RWPE1 (cell line): Measurements from ENCODE around the gene CNTNAP3B.
"Not testable (repeated sequence)": the region's sequence is repeated elsewhere in the genome, so short reads cannot be mapped to it uniquely, and the experiment has no call there.

Experiments used
- CTCF ChIA-PET: fragments of 350-600 bp; sonication (Branson Sonifier 250); formaldehyde crosslinking; extraction: SDS; loops from one replicate; lab custom pipeline; 2021; lab: Yijun Ruan, JAX
- POLR2A ChIA-PET: fragments of 400-600 bp; formaldehyde crosslinking; extraction: SDS; loops from one replicate; lab custom pipeline; 2020; ENCODE audit warnings: antibody characterized with exemption; ENCODE audit not compliant: low non-redundant PET; lab: Yijun Ruan, JAX
- DNase-seq: peaks from one replicate; pipeline ENCODE4 v3.0.0; 2012; ENCODE audit warnings: low spot score
- H3K27ac ChIP-seq: fragments of 450-650 bp; 2 replicates; pipeline ENCODE4 v1.5.1; 2017

CNTNAP3B gene

GRCh38 chr9:42044422-42045010, 84.7 kb downstream of the CNTNAP3B start:
- CTCF ChIA-PET, H3K27ac ChIP-seq, POLR2A ChIA-PET, DNase-seq: not testable (repeated sequence)

GRCh38 chr9:42033541-42033940, 95.7 kb downstream of the CNTNAP3B start:
- CTCF ChIA-PET, H3K27ac ChIP-seq, POLR2A ChIA-PET, DNase-seq: not testable (repeated sequence)

GRCh38 chr9:42020639-42021038, 108.6 kb downstream of the CNTNAP3B start:
- POLR2A ChIA-PET, CTCF ChIA-PET, H3K27ac ChIP-seq, DNase-seq: not testable (repeated sequence)

DNA sequence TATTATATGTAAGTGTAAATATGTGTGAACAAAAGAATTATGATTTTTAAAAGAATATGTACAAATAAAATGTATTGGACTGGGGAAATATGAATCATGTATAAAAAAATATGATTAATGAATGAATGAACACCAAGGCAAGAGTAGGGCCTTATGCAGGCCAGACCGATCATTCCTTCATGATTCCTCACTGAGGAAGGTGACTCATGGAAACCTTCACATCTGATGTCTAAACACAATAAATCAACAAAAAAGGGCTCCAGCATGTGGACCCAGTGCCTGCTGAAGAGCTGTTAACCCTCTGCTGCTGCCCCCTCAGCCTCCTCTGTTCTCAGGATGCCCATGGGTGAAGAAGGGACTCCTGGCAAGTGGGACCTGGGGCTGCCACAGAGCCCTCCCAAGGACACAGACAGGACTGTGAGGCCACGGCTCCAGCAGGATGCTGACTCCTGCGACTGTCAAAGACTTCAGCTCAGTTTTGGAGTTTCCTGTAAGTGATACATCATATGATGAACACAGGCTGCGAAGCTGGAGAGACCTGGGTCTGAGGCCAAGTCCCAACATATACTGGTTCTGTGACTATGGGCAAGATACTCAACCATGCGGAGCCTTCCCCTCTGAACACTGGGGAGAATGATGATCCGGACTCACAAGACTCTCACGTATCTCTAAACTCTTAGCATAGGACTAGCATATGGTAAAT, 110.9 kb downstream of the CNTNAP3B start:
- DNase-seq, CTCF ChIA-PET, POLR2A ChIA-PET, H3K27ac ChIP-seq: not testable (repeated sequence)

DNA sequence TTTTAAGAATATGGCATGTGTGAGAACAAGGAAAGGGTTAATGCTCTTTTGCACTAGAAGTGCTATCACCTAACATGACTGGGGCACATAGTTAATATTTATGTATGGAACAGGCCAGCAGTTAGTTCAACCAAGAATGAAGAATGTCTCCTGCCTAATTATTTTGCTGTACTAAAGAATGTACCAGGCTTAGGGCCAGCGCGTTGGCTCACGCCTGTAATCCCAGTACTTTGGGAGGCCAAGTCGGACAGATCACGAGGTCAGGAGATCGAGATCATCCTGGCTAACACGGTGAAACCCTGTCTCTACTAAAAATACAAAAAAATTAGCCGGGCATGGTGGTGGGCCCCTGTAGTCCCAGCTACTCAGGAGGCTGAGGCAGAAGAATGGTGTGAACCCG, 114.9 kb downstream of the CNTNAP3B start:
- CTCF ChIA-PET, DNase-seq, H3K27ac ChIP-seq, POLR2A ChIA-PET: not testable (repeated sequence)

DNA sequence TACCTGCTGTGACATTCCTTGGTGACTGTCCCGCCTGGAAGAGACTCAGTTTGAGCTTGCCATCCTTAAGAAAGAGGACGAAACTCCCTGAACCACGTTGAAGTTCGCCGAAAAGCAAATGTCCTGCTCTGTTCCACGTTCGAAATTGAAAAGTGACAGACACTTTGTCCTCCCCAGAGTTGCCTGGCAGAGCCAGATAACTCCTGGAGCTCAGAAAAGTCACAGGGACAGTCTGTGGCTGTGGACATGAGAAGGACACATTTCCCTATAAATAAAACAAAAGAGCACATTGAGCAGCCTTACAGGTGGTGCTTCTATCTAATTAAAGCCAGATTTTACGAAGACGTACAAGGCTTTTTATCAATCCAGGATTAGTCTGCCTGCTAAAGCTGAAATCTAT, 137.6 kb downstream of the CNTNAP3B start:
- CTCF ChIA-PET, DNase-seq, POLR2A ChIA-PET, H3K27ac ChIP-seq: not testable (repeated sequence)

- CTCF ChIA-PET, DNase-seq, H3K27ac ChIP-seq, POLR2A ChIA-PET: not testable (repeated sequence)
These were observed 149.0 kb downstream of the CNTNAP3B start for GRCh38 chr9:41980271-41980670.

GRCh38 chr9:41977965-41978600, 151.1 kb downstream of the CNTNAP3B start:
- CTCF ChIA-PET, H3K27ac ChIP-seq, DNase-seq, POLR2A ChIA-PET: not testable (repeated sequence)

- H3K27ac ChIP-seq, CTCF ChIA-PET, DNase-seq, POLR2A ChIA-PET: not testable (repeated sequence)
These were observed 154.3 kb downstream of the CNTNAP3B start for GRCh38 chr9:41974906-41975305.

DNA sequence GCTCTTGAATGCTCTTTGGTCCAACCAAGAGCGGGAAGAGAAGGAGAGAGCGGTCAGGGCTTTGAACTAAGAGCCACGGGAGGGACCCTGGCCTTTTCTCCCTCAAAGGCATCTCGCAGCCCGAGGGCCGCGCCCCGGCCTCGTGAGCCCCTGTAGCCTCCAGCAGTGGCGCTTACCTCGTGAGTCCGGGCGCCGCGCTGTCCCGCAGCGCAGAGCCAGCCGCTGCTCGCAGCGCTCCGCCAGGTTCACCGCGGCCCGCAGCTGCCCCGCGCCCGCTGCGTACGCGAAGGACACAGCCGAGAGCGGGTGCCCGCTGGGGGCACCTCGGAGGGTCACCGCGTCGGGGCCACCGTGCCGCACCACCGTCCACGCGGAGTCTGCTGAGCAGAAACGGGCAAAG, 176.2 kb downstream of the CNTNAP3B start:
- H3K27ac ChIP-seq, DNase-seq, CTCF ChIA-PET, POLR2A ChIA-PET: not testable (repeated sequence)

DNA sequence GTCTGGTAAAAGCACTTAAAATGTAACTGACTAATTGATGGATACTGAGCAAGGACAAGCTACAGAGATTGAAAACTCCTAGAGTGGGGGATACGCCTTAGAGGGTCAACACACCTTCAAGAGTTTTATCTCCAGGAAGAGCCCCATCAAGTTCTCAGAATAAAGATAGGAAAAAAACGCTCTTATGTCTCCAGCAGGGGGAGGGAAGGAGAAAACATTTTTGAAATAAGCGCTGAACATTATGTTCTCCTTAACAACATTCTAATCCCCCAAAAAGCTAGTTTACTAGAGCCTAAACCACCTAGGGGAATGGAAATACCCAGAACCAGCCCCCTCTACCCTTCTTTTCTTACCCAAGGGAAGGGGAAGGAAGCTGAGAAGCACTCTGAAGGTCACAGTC, 187.5 kb downstream of the CNTNAP3B start:
- H3K27ac ChIP-seq, DNase-seq, CTCF ChIA-PET, POLR2A ChIA-PET: not testable (repeated sequence)

- CTCF ChIA-PET, POLR2A ChIA-PET: not testable (repeated sequence)
These were observed 191.1 kb downstream of the CNTNAP3B start for GRCh38 chr9:41938143-41938542.

DNA sequence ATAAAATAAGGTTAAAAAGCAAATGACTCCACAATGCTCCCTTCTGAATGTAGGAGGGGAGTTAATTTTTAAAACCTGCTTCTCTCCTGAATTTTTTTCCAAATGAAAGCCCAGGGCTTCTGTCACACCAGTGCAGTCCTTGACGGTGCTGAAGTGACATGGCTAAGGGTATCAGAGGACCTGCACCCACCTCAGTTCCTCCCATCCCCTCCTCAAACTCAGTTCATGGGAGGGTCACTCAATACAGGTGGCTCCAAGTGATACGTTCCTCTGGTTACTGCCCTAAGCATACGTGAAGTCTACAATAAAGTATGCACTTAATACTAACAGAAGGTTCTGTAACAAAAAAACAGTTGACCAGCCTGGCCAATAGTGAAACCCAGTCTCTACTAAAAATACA, 193.5 kb downstream of the CNTNAP3B start:
- POLR2A ChIA-PET, CTCF ChIA-PET, H3K27ac ChIP-seq: not testable (repeated sequence)

More at GRCh38 chr9:41938143-41938542, 191.1 kb downstream of the CNTNAP3B start:
- H3K27ac ChIP-seq, DNase-seq: not testable (repeated sequence)

GRCh38 chr9:41929172-41929571, 200.1 kb downstream of the CNTNAP3B start:
- DNase-seq, POLR2A ChIA-PET, H3K27ac ChIP-seq, CTCF ChIA-PET: not testable (repeated sequence)

More for the DNA sequence above, 193.5 kb downstream of the CNTNAP3B start:
- DNase-seq: not testable (repeated sequence)

- POLR2A ChIA-PET, CTCF ChIA-PET, DNase-seq, H3K27ac ChIP-seq: not testable (repeated sequence)
These were observed 211.9 kb downstream of the CNTNAP3B start for GRCh38 chr9:41917374-41917773.

GRCh38 chr9:41905488-41905887, 223.7 kb downstream of the CNTNAP3B start:
- DNase-seq, CTCF ChIA-PET, POLR2A ChIA-PET: not testable (repeated sequence)

DNA sequence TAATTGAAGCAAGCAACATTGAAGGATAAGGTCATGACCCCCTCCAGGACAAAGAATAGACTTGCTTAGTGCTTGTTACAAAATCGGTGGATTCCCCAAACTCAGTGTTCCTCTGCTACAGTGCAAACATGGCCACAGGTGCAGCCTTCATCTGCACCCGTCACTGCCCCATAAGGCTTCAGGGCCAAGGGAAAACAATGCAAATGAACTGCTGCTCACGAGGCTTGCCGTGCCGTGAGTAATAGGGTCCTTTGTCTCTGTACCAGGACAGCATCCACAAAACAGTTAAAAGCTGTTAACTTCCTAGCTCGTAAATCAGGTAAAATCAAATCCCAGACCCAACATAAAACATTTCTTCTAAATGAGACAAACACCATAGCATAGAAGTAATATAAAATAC, 226.5 kb downstream of the CNTNAP3B start:
- POLR2A ChIA-PET, DNase-seq, CTCF ChIA-PET, H3K27ac ChIP-seq: not testable (repeated sequence)

More at GRCh38 chr9:41905488-41905887, 223.7 kb downstream of the CNTNAP3B start:
- H3K27ac ChIP-seq: not testable (repeated sequence)
